OCI-LY7 (cell line): ENCODE data around the gene RTN4R. TPM values are rescaled to one million over a fixed set of nuclear protein-coding genes. Genes with fewer than 3 reads are reported as not detected.

Experiments used
- BruUV-seq: library from RNA; stranded (reverse); fragments of 400-500 nt; replicated peaks from 2 replicates; lab custom pipeline; 2021; lab: Mats Ljungman, UMichigan
- CTCF ChIA-PET: fragments of 300-600 bp; sonication (Branson Sonifier 250); formaldehyde crosslinking; loops from one replicate; lab custom pipeline; 2022; ENCODE audit warnings: antibody characterized with exemption; ENCODE audit not compliant: unreplicated experiment; lab: Charles Lee
- POLR2A ChIA-PET: fragments of 300-600 bp; sonication (Branson Sonifier 250); formaldehyde crosslinking; loops from one replicate; lab custom pipeline; 2022; ENCODE audit warnings: antibody characterized with exemption; lab: Charles Lee
- DNase-seq: peaks from one replicate; pipeline ENCODE4 v3.0.0-alpha.2; 2015; ENCODE audit warnings: low spot score
- H2AFZ ChIP-seq: fragments of 200-600 bp; sonication (generic), shearing (Covaris generic); 2 replicates; pipeline ENCODE4 v1.6.1; 2014; ENCODE audit warnings: mild to moderate bottlenecking, antibody characterized with exemption, low read length, moderate library complexity
- H3K27ac ChIP-seq: fragments of 200-600 bp; sonication (generic); 2 replicates; pipeline ENCODE4 v1.5.1; 2014; ENCODE audit warnings: mixed run types, low read depth, mild to moderate bottlenecking, moderate library complexity, low read length, inconsistent platforms; ENCODE audit not compliant: poor library complexity, severe bottlenecking
- H3K36me3 ChIP-seq: fragments of 200-600 bp; sonication (generic); 2 replicates; pipeline ENCODE4 v1.6.1; 2014; ENCODE audit warnings: mild to moderate bottlenecking, antibody characterized with exemption, low read length, moderate library complexity, mixed read lengths; ENCODE audit not compliant: insufficient read depth
- H3K4me1 ChIP-seq: fragments of 200-600 bp; sonication (generic); 2 replicates; pipeline ENCODE4 v1.5.1; 2014; ENCODE audit warnings: mild to moderate bottlenecking, low read length; ENCODE audit not compliant: insufficient read depth, poor library complexity, severe bottlenecking
- H3K4me2 ChIP-seq: fragments of 200-600 bp; sonication (generic); 2 replicates; pipeline ENCODE4 v1.6.1; 2014; ENCODE audit warnings: mild to moderate bottlenecking, low read length
- H3K4me3 ChIP-seq: fragments of 200-600 bp; sonication (generic); 2 replicates; pipeline ENCODE4 v1.5.1; 2014; ENCODE audit warnings: mild to moderate bottlenecking, low read depth, low read length; ENCODE audit not compliant: poor library complexity, severe bottlenecking
- H3K79me2 ChIP-seq: fragments of 200-600 bp; sonication (generic); 2 replicates; pipeline ENCODE4 v1.6.1; 2016; ENCODE audit warnings: low read depth, mild to moderate bottlenecking, low read length, moderate library complexity, mixed read lengths; ENCODE audit not compliant: insufficient read depth
- H3K9me2 ChIP-seq: fragments of 200-600 bp; sonication (generic); 2 replicates; pipeline ENCODE4 v1.6.1; 2016; ENCODE audit warnings: mild to moderate bottlenecking, low read length, mixed read lengths; ENCODE audit not compliant: insufficient read depth
- H3K9me3 ChIP-seq: fragments of 200-600 bp; sonication (generic); 2 replicates; pipeline ENCODE4 v1.6.1; 2014; ENCODE audit warnings: mild to moderate bottlenecking, mixed run types, low read length, mixed read lengths
- H4K20me1 ChIP-seq: fragments of 200-600 bp; sonication (generic); 2 replicates; pipeline ENCODE4 v1.6.1; 2014; ENCODE audit warnings: mild to moderate bottlenecking, antibody characterized with exemption, low read length, moderate library complexity, mixed read lengths; ENCODE audit not compliant: insufficient read depth
- EZH2phosphoT487 ChIP-seq: fragments of 200-600 bp; sonication (generic); IDR thresholded peaks from 2 replicates; pipeline ENCODE4 v1.6.1; 2018; ENCODE audit warnings: low read depth, borderline replicate concordance, mild to moderate bottlenecking, mixed run types, antibody characterized with exemption, low read length, moderate library complexity, mixed read lengths
- intact Hi-C: fragments of 100-400 bp; cut with micrococcal nuclease; formaldehyde crosslinking; loops from one replicate; pipeline ENCODE4 v1.10.0; 2022; ENCODE audit not compliant: unreplicated experiment
- total RNA-seq, 2 experiments: library from RNA; depleted of rRNA in 1 of 2; stranded (reverse); fragments of >200 nt in 1 of 2; shearing (Covaris generic) in 1 of 2; gene quantifications; 2 replicates each; pipeline ENCODE4 v1.2.3, GENCODE V29; 2014 to 2022
- TF ChIP-seq, protein P1 (sequence below): fragments of 200-600 bp; sonication (generic); conservative IDR thresholded peaks from 2 replicates; pipeline ENCODE4 v1.5.1; 2014; ENCODE audit warnings: mild to moderate bottlenecking, antibody characterized with exemption, low read length, moderate library complexity, mixed read lengths

RTN4R gene
- total RNA-seq, 2 experiments from 2014 or later = not detected

DNA sequence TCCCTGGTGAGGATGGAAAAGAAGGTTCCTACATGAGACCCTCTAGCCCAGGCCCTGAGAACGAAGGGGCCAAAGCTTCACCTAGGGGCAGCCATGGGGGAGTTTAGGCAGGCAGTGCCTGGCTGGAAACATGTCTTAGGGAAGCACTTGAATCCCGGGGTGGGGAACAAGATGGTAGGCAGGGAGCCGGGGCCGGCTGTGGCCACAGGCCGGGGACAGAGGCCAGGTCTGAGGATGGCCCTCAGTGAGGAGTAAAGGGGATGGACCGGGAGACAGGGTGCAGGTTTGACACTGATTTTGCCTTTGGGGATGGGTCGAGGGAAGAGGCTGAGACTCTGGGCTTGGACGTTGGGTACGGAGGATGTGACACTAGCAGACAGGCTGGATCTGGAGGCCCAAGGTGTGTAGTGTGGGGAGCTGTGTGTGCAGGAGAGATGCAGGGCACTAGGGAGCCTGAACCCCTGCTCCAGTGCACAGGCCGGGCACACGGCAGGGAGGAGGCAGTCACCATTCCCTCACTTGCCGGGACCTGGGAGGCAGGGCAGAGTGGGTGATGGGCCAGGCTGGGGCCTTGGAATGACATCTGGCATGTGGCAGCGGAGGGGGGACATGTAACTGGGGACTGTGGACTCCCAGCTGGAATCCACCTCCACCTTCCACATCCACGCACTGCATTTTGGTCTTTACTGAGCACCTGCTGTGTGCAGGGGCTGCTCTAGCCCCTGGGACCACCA, 6.1 kb downstream of the RTN4R start:
- intact Hi-C loops = no loop called here
- H3K9me3 ChIP-seq = no peaks in the 10 kb centered on the region
- DNase-seq = no peak
- H3K9me2 ChIP-seq = no peaks in the 10 kb centered on the region
- no peak overlapping the region for H3K4me2 ChIP-seq
- TF ChIP-seq EZH2phosphoT487 = no peak
- TF ChIP-seq, protein P1, sequence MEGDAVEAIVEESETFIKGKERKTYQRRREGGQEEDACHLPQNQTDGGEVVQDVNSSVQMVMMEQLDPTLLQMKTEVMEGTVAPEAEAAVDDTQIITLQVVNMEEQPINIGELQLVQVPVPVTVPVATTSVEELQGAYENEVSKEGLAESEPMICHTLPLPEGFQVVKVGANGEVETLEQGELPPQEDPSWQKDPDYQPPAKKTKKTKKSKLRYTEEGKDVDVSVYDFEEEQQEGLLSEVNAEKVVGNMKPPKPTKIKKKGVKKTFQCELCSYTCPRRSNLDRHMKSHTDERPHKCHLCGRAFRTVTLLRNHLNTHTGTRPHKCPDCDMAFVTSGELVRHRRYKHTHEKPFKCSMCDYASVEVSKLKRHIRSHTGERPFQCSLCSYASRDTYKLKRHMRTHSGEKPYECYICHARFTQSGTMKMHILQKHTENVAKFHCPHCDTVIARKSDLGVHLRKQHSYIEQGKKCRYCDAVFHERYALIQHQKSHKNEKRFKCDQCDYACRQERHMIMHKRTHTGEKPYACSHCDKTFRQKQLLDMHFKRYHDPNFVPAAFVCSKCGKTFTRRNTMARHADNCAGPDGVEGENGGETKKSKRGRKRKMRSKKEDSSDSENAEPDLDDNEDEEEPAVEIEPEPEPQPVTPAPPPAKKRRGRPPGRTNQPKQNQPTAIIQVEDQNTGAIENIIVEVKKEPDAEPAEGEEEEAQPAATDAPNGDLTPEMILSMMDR = no peak
- no TSS peak for BruUV-seq
- ChIA-PET CTCF (no interaction called here), POLR2A (no interaction called here)
- H3K4me3 ChIP-seq = no peak overlapping the region
- H3K79me2 ChIP-seq = no peaks in the 10 kb centered on the region
- H3K36me3 ChIP-seq = no peaks in the 10 kb centered on the region
- H3K4me1 ChIP-seq = no peaks in the 10 kb centered on the region
- H3K27ac ChIP-seq = no peak overlapping the region
- H2AFZ ChIP-seq = no peak overlapping the region
- H4K20me1 ChIP-seq = no peaks in the 10 kb centered on the region

DNA sequence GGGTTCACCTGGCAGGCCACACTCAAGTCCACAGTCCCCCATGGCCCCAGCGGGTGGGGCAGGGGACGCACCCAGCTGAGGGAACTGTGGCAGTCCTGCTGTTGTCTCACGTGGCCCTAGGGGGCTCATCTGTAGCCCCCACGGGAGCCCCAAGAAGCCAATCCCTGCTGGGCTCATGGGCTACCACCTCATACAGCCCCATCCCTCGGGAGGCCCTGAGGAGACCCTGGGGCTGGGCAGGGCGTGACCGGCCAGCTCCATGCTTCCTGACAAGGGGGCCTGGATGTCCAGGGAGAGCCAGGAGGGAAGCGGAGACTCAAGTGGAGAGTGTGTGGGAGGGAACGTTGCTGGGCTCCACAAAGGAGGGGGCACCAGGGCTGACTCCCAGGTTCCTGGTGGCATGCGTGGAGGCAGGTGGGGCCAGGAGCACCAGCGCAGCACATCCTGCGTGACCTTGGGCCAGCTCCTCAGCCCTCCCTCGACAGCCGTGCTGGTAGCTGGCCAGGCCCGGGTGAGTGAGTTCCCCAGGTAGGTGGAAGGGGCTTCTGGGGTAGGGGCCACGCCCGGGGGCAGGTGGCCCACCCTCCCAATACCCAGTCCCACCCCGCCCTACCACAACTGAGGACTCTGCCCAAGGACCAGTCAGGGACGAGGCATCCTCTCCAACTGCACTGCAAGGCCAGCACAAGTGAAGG, 7.9 kb downstream of the RTN4R start:
- no peak overlapping the region for H3K4me3 ChIP-seq
- H3K4me1 ChIP-seq = no peaks in the 10 kb centered on the region
- H4K20me1 ChIP-seq = no peaks in the 10 kb centered on the region
- no peak for TF ChIP-seq EZH2phosphoT487
- TF ChIP-seq, protein P1 = no peak
- BruUV-seq = no TSS peak
- DNase-seq = no peak
- H3K27ac ChIP-seq = no peak overlapping the region
- CTCF ChIA-PET = no interaction called here
- H3K9me3 ChIP-seq = no peaks in the 10 kb centered on the region
- intact Hi-C loops = no loop called here
- no peaks in the 10 kb centered on the region for H3K36me3 ChIP-seq
- POLR2A ChIA-PET = interaction anchor here (0.6 kb wide), 1 partner anchor 577 kb away, joined by 7 read pairs; no protein-coding TSS in a partner anchor
- H3K4me2 ChIP-seq = no peak overlapping the region
- H3K9me2 ChIP-seq = no peaks in the 10 kb centered on the region
- no peaks in the 10 kb centered on the region for H3K79me2 ChIP-seq
- no peak overlapping the region for H2AFZ ChIP-seq

DNA sequence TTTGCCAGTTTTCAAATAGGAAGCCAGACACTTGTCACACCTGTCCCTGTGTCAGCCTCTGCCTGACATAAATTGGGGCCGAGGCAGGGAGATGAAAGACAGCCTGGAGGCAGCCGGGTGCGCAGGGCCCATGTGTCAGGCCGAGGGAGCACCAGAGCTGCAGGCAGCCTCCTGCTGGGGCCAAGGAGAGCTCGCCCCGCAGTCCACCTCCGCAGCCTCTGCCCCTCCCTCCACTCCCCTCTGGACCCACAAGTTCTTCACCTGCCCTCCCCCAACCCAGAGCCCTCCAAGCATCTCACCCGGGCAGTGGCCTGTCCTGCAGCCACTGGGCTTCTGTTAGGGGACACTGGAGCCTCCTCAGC, 8.8 kb downstream of the RTN4R start:
- Histone ChIP-seq H3K27ac (no peak overlapping the region), H3K9me3 (no peaks in the 10 kb centered on the region), H4K20me1 (no peaks in the 10 kb centered on the region), H2AFZ (no peak overlapping the region), H3K36me3 (no peaks in the 10 kb centered on the region), H3K4me3 (no peak overlapping the region), H3K4me1 (no peaks in the 10 kb centered on the region), H3K4me2 (no peak overlapping the region), H3K79me2 (no peaks in the 10 kb centered on the region), H3K9me2 (no peaks in the 10 kb centered on the region)
- CTCF ChIA-PET = no interaction called here
- no peak for TF ChIP-seq EZH2phosphoT487
- DNase-seq = no peak
- intact Hi-C loops = no loop called here
- POLR2A ChIA-PET = no interaction called here
- BruUV-seq = no TSS peak
